Retina (tissue), 1 donor: ENCODE results near the gene DLX4.

ENCODE experiments used
- DNase-seq: peaks from one replicate; pipeline ENCODE4 v3.0.0-alpha.2; 2016

The DLX4 gene

DNA sequence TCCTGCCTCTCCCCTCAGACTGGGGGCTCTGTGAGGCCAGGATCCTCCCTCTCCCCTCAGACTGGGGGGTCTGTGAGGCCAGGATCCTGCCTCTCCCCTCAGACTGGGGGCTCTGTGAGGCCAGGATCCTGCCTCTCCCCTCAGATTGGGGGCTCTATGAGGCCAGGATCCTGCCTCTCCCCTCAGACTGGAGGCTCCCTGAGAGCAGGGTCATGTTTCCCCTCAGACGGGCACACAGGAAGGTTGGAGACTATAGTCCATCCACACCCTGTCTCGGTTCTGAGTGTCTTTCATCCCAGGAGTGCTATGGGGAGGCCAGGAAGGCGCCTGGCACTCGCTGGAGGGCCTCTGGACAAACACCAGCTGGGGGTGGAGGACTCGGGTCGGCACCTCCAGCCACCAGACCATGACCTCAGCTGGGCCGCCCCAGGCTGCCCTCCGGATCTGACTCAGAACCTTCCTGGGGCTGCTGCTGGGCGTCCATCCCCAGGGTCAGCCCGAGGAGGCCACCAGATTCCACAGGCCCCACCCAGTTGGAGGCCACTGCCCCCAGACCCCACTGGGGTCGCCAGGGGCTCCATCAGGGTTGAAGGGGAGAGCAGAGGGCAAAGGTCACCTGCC is 21.9 kb upstream of the DLX4 start:
- DNase-seq: no peak

DNA sequence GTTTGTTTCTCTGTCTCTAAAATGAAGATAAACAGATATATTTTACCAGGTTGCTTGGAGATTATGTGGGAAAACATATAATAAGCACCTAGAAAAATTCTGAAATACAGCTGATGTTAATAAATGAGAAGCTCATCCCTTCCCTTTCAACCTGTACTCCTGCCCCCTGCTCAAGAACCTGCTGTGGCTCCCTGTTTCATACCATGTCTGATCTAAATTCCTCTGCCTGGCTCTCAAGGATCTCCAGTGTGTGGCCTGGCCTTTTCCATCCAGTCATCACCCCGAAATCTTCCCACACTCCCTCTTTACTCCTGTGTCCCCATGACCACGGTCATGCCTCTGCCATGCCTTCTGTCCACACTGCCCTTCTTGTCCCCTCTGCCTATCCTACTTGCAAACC is 19.4 kb upstream of the DLX4 start:
- DNase-seq: no peak

DNA sequence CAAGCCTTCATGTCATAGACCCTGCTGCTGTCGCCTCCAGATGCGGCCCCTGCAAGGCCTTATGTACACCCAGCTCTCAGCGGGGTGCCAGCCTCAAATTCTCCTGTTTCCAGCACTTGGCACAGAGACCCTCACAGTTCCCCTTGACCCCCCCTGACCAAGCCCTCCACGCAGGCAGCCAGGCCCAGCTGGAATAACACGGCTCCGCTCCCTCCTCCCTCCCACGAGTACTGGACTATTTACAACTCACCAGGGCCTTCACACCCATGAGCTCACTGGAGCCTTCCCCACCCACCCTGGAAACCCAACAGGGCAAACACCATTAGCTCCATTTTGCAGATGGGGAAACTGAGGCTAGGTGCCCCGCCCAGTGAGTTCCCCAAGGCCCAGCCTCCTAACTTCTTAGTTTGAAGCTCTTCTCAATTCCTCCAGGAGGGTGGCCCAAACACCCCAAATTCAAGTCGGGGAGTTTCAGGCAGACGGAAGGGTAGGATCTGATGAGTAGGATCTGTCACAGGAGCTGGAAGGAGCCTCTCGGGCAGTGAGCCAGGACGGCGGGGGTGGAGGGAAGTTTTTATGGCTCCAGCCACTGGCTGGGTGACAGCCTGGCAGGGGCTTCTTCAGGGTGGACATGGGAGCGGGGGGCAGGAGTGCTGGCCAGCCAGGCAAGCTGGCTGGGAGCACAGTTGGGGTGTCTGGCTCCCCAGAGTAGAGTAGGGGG is 17.5 kb upstream of the DLX4 start:
- no peak for DNase-seq

DNA sequence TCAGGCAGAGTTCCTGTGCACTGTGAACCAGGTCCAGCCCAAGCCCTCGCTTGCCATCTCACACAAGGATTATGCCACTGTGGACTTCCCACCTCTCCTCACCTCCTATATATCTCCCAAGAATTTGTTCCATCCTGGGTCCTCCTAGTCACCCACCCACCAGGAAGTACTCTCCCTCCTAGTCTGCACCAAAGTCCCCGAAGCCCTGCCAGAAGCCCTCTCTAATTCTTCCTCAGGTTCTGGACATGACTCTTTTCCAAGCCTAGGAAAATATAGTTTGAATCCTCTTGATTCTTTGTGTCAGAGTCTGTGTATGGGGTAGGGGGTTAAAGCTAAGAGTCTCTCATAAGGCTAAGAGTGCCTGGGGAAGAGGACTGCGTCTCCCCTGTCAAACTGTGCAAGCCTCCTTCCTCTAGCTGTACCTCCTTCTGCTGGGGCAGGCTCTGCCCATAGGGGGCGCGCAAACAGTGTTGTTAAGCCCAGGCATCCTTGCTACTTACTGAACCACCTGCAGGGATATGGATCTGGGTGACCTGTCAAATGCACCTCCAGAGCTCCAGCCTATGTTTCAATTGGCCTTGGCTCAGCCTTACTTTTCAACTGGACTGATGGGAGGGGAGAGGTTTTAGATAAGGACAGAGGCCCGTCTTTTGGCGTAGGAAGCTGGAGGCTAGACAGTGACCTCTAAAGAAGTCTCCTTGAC is 16.6 kb upstream of the DLX4 start:
- peak; percentile 55 for DNase-seq

DNA sequence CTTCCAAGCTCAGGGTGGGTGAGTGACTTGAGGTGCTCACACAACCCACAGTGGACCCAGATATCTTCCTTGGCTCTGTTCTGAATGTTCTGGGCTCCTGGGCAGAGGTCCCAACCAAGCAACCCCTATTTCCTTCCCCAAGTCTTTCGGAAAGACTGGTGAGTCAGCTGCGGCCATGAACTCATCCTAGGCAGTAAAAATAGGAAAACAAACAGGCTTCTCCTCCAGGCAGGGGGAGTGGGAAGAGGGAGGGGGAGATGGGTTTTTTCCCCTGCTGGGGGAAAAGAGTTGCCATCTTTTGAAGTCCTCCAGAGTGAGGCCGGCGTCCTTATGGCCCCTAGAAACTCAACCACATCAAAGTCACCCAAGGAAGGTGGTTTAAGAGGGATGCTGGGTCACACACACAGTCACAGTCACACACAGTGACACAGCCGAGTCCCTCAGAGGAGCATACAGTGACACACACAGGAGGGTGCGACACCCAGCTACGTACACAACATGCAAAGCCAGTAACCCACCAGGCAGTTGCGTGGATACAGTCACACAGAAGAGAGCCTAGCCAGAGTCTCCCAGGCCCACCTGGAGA is 16.0 kb upstream of the DLX4 start:
- DNase-seq: peak; percentile 13

DNA sequence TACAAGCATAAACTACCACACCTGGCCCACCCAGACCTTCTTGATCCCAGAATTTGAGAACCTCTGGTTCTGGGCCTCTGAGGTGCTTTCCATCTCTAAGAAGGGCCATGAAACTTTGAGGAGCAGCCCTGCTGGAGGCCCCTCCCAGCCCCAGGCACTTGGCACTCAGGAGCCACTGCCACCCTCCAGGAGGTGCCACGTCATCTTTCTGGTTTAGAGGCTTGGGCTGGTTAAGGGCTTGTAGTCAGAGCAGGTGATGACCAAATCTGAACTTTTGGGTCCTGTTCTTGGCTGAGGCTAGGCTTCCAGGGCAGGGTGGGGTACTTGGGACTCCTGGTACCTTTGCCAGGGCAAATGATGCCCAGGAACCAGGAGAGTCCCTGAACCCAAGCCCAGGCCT is 13.8 kb upstream of the DLX4 start:
- DNase-seq: no peak

DNA sequence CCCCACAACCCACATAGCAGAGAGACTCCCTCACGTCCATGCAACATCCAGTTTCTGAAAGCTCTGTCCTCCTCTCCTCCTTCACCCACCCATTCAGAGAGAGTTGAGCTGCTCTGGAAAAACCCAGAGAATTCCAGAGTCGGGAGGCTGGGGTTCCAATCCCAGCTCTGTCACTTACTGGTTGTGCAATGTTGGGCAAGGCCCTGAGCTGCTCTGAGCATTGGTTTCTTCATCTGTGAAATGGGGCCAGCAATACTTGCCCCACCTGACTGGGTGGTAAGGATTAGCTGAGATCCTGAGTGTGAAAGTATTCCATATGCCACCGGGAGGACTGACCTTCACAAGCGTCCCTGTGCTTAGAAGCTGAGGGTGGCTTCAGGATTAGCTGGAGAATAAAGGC is 12.2 kb upstream of the DLX4 start:
- no peak for DNase-seq

DNA sequence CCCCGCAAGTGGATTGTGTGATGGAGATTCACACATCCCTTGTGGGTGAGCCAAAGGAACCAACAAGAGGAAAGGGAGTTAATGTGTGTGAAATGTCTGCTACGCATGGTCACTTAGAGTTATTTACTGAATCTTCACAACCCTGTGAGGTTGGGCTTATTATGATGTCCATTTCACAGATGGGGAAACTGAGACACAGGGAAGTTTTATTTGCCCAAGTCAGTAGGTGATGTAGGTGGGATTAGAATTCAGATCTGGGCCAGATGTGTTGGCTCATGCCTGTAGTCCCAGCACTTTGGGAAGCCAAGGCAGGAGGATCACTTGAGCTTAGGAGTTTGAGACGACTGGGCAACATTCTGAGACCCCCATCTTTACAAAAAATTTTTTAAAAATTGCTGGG is 11.6 kb upstream of the DLX4 start:
- DNase-seq: no peak

DNA sequence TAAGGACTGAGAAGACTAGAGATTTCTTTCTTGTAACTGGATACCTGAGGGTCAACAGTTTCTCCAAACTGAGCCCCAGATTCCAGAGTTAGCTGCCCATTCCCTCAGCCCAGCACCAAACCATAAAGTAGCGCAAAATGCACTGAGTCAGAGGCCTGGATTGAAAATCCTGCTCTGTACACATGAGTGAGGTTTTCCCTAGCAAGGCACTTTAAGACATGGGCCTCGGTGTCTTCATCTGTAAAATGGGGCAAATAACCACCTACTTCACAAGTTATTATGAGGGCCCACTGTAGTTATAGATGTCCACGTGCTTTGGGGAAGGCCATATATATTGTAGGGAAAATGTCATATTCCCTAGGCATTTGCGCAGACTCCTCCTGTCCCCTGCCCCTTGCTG is 10.3 kb upstream of the DLX4 start:
- DNase-seq: no peak

DNA sequence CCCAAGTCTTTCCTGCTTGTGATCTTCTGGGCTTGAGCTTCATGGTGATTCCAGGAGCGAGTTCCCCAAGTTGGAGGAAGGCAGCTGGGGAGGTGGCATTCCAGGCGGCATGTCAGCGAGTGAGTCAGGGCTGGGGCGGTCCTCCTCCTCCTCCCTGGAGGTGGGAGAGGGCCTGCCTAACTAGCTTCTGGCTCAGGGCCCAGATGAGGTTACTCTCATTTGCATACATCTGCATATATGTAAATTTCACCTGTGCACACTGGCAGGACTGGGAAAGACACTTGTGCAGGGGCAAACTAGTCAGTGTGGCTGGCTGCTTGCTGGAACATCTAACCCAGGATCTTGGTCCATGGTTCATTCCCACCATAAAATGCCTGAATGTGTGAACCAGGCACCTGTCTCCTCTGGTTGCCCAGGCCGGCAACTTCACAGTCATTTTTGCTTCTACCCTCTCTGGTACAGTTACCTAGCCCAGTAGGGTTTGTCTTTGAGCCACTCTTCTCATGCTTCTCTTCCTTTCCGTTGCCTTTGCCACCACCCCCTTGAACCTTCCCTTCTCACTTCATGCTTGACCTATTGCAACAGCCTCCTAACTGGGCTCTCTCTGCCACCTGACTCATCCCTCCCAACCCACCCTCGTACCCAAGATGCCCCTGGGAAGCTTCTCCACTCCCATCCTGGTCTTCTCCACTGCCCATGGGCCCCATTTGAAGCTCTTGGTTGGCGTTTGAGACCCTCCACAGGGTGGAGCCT is 9.6 kb upstream of the DLX4 start:
- no peak for DNase-seq

DNA sequence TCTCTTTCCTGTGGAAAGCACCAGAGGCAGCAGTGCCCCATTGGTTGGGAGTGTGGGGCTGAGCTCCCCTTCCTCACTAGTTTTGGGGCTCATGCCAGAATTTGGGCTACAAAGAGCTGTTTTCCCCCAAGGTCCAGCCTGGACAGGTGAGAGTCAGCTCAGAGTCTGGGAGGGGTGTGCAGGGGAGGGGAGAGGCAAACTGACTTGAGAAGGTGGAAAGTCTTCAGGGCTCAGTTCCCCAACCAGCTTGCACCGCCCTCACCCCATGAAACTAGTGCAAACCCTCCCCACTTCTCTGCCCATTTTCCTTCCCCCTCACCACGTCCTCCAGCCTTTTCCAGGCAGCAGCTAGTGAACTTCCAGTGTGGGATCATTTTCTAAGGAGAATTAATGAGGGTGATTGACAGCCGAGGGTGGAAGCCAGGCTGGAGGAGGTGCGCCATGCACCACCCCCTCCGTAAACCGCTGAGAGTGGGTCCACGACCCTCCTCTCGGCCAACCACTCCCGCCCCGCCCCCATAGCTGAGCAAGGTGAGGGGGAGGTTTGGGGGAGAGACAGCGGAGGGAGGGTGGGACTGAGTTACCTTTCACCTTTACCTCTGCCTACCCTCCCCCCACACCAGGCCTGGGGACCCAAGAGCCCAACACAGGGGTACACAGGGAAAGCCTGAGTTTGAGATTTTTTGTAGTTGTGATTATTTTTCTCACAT is 6.2 kb upstream of the DLX4 start:
- no peak for DNase-seq

DNA sequence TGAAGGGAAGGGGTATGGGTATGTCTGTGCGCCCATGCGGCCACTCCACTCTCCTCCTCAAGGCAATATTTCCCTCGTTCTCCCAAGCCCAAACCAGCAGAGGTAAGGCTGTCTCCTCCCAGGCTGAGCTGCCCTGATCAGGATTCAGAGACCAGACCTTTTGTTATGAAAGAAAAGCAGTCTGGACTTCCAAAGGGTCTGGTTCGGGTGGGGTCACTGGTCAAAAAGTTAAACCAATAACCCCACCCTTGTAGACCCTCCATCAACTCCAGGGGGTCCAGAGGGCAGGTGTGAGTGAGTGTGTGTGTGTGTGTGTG is 5.7 kb upstream of the DLX4 start:
- no peak for DNase-seq

DNA sequence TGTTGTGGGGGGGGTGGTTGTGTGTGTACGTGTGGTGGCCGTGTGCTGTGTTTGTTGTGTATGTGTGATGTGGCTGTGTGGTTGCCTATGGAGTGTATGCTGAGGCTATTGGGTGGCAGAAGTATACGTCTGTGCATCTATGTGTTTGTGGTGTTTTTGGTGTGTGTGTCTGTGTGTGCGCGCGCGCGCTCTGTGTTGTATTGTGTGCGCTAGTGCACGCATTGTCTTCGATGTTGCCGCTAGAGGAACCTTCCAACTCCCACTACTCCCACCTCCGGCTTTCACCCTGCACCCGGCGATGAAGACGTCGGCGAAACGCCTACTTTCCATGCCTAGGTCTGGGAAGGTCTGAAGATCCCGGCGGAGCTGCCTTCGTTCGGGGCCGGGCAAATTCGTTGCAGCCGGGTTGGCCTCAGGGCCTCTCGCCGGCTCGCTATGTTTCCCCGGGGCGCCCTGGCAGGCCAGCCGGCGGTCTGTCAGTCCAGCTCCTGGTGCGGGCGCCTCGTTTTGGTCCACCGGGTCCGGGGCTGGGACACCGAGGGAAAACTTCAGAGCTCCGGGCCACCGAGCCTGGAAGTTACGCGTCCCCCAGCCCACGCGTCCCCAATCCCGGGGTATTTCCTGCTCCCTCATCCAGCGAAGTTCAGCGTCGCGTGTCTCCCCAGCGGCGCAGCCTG is 5.2 kb upstream of the DLX4 start:
- peak; percentile 80 for DNase-seq

DNA sequence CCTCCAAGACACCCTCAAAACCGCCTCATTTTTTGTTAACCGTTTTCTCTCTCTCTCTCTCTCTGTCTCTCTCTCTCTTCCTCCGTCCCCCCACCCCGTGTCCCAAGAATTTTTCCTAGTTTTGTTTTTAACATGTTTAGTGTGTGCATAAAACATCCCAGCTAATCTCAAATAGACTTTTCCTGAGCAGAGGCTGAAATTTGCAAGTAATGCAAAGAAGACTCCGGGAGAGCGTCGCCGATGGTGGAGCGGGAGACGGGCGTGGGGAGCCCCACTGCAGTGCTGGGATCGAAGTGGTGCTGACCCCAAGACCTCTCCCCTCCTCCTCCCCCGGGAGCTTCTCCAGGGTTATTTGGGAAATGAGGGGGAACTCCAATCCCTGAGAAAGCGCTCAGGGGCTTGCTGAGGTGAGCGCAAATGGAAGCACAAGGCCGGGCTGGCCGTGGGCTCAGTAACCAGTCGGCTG is 4.7 kb upstream of the DLX4 start:
- peak; percentile 81 for DNase-seq

DNA sequence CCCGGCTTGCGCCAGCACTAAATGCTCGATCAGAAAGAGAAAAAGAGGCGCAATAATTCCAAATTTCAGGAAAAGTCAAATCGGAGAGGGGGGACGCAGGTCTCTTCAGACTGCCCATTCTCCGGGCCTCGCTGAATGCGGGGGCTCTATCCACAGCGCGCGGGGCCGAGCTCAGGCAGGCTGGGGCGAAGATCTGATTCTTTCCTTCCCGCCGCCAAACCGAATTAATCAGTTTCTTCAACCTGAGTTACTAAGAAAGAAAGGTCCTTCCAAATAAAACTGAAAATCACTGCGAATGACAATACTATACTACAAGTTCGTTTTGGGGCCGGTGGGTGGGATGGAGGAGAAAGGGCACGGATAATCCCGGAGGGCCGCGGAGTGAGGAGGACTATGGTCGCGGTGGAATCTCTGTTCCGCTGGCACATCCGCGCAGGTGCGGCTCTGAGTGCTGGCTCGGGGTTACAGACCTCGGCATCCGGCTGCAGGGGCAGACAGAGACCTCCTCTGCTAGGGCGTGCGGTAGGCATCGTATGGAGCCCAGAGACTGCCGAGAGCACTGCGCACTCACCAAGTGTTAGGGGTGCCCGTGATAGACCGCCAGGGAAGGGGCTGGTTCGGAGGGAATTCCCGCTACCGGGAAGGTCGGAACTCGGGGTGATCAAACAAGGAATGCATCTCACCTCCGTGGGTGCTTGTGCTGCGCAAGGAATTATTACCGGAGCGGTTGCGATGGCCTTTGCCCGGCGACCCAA is 4.0 kb upstream of the DLX4 start:
- DNase-seq: peak; percentile 68

DNA sequence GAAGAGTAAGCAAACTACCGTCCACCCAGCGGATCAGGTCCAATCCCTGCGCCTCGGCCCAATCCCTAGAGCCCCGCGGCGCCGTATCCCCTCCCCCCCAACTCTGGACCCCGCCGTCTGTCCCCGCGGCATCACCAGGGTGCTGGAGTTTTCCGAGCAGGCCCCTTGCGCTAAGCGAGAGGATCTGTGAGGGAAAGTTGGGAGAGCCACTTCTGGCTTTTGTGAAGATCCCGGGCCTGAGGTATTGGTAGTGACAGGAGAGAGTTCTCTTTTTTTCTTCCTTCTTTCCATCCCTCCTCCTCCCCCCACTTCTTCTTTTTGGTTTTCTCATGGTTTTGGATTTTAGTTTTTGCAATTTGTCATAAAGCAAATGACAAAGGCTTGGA is 3.5 kb upstream of the DLX4 start:
- no peak for DNase-seq

DNA sequence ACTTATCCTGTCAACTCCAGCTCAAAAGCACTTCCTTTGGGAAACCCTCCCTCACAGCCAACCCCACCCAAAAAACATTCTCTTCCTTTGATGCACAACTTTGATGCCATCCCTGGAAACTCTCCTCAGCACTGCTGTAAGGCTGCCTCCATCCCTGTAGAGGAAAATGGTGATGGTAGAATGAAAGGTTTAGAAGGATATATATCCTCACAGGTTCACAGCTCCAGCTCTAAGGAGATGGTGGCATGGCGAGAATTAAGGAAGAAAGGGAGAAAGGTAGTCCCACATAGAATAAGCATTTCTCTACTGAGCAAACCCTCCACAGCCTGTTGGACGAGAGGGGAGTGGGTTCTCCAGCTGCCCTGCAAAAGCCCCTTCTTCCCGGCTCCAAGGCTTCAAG is 2.2 kb upstream of the DLX4 start:
- no peak for DNase-seq

DNA sequence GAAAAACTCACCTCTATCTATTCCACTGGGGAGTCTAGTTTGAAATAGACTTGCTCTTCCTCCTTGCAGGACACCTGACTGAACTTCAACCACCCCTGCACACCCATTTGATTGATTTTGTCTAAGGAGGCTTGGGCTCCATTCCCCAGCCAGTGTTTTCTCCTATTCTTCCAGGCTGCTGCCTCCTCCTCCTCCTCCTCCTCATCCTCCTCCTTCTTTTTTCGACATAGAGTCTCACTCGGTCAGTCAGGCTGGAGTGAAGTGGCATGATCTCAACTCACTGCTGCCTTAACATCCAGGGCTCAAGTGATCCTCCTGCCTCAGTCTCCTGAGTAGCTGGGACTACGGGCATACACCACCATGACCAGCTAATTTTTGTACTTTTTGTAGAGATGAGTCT is 1.8 kb upstream of the DLX4 start:
- DNase-seq: no peak

DNA sequence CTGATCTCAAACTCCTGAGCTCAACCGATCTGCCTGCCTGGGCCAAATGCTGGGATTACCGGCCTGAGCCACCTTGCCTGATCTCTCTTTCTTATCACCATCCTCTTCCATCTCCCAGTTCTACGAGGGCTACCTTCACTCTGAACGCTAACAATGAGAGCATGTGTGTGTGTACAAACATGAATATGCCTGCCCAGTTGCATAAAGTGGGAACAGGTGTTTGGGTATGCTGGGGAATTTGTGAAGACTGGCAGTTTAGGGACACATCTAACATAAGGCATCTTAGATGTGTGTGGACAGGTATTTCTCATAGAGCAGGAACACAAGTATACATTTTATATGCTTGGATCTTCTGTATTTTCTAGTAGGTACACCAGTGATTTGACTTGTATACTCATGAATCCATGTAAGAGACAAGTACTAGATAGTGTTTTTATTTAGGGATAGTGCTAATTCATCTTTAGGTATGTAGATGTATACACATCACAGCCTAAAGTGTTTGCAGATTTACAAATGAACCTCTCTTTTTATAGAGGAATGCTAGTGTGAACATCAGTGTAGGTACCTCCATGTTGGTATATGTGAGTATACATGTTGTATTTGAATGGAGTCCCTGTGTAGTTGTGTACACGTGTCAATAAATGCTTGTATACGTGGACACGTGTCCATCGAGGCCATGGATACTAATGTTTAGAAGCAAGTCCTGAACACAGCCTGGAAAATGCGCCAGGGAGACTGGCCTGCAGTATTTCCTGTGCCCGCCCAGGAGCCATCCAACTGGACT is 1.2 kb upstream of the DLX4 start:
- DNase-seq: no peak

DNA sequence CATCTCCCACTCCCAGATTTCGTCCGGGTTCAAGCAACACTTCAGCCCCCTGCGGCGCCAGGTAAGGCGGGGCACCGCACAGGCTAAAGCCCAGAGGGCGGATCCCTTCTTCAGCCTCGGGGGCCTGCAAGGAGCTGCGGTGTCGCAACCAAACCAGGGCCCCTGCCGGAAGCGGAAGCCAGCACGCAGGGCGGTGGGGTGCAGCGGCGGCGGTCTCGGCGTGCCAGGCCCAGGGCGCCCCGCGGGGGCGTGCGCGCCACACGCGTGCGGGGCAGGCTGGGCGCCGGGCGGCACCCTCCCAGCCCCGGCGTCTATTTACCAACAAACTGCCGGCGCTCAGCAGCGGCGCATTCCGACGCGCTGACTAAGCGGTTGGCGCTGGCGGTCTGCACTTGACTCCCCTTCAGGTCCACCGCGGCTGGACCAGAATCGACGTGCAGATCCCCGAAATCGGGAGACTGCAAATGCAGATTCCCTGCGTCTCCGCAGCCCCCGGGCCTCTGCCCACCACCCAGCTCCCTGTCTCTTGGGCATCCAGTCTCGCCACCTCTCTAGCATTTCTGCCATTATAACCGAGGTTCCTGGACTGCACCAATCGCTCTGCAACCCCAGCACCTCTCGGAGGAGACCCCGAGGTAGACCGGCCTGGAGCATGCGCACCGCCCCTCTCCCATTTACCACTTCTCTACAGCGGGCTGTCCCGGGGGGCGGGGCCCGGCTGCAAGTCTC is 421 bp upstream of the DLX4 start:
- DNase-seq: peak; percentile 73
